ENCODE data around the gene TMEM123. TPM values are rescaled to one million over a fixed set of nuclear protein-coding genes. Genes with fewer than 3 reads are reported as not detected.

Gene TMEM123
- total RNA-seq, result 243 and 248 TPM in 2 replicates
- long read RNA-seq, transcript TMEM123-202 (5 exons, 3,579 nt), result major isoform, 210 of 256 reads
- long read RNA-seq, partial matches to known transcripts, result 14 of 256 reads
- long read RNA-seq, other reads (novel, unspliced or antisense), result 32 of 256 reads

DNA sequence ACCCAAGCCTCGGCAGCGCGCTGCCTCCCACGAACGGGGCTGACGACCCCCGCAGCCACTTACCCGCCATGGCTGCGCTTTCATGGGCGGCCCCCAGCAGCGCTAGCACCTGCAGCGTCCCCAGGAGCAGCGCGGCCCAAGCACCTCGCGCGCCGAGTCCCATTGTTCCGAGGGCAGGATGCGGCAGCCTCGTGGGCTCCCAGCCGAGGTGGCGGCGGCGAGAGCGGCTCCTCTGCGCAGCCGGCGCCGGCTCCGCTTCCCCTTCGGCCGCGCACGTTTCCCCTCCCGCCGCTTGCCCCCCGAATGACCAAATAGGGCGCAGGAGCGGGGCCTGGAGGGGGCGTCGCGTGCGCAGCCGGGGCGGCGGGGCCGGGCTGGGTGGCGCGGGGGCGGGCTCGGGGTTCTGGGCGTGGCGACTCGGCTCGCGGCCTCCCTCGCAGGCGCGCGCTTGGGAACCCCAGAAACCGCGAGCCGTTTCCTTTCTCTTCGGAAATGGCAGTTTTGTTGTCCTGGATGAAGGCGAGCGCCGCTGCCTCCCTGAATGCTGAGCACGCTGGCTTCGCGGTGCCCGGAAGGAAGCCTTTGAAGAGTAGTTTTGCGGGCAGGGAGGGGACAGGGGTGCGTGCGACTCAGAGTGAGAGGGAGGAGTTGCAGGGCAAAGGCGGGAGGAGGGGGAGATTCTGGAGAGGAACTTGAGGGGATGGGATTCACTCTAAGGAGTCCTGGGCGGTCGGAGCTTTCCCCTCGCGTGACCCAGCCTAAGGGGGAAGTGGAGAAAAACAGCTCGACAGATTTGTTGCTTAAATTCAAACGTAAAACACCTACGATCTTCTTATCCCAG lies at the start of gene TMEM123:
Gene TMEM123, minus strand, starts transcription at position 305 of the 841 bp plus-strand sequence. Its CDS starts 142 bp downstream, at position 163.
- Mint-ChIP-seq H3K27ac (peak within 1 kb of the TSS; percentile 100), H3K9me3 (ENCODE audit: low read depth) (no peaks in the 10 kb centered on the region), H3K36me3 (ENCODE audit: insufficient read depth) (peaks cover 1% of the 10 kb centered on the region), H3K4me1 (ENCODE audit: low read depth) (peaks cover 48% of the 10 kb centered on the region), H3K27me3 (peaks cover 6% of the 10 kb centered on the region), H3K4me3 (ENCODE audit: low read depth) (peak within 1 kb of the TSS; percentile 99)
- TF ChIP-seq, protein P1, sequence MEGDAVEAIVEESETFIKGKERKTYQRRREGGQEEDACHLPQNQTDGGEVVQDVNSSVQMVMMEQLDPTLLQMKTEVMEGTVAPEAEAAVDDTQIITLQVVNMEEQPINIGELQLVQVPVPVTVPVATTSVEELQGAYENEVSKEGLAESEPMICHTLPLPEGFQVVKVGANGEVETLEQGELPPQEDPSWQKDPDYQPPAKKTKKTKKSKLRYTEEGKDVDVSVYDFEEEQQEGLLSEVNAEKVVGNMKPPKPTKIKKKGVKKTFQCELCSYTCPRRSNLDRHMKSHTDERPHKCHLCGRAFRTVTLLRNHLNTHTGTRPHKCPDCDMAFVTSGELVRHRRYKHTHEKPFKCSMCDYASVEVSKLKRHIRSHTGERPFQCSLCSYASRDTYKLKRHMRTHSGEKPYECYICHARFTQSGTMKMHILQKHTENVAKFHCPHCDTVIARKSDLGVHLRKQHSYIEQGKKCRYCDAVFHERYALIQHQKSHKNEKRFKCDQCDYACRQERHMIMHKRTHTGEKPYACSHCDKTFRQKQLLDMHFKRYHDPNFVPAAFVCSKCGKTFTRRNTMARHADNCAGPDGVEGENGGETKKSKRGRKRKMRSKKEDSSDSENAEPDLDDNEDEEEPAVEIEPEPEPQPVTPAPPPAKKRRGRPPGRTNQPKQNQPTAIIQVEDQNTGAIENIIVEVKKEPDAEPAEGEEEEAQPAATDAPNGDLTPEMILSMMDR (IDR thresholded peaks at IDR 0.05; ENCODE audit: unreplicated experiment), result peak; percentile 22
- DNase-seq (ENCODE audit: low spot score, unreplicated experiment), result peak; percentile 68

- Mint-ChIP-seq H3K4me3 (ENCODE audit: low read depth) (no peak overlapping the region), H3K36me3 (ENCODE audit: insufficient read depth) (no peaks in the 10 kb centered on the region), H3K9me3 (ENCODE audit: low read depth) (peaks cover 3% of the 10 kb centered on the region), H3K27me3 (peaks cover 2% of the 10 kb centered on the region), H3K27ac (no peak overlapping the region), H3K4me1 (ENCODE audit: low read depth) (no peaks in the 10 kb centered on the region)
- no peak for DNase-seq (ENCODE audit: low spot score, unreplicated experiment)
- TF ChIP-seq, protein P1 (IDR thresholded peaks at IDR 0.05; ENCODE audit: unreplicated experiment), result no peak
Observed at GRCh38 chr11:102500829-102501228, 48.3 kb upstream of the TMEM123 start.

DNA sequence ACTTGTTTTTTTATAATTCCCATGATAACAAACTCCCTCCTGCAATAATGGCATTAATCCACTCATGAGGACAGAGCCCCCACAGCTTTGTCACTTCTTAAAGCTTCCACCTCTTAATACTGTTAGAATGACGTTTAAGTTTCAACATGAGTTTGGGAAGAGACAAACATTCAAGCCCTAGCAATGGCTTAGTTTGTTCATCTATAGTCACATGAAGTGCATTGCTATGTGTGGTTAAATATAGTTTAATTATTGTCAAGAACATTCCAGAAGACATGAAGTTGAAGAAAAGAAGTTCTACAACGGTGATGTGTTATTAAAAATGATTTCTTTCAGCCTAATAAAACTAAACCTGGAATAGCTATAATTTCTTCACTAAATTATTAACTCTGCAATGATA lies 47.4 kb upstream of the TMEM123 start:
- peaks cover 5% of the 10 kb centered on the region for H3K4me1 Mint-ChIP-seq (ENCODE audit: low read depth)
- H3K36me3 Mint-ChIP-seq (ENCODE audit: insufficient read depth), result no peaks in the 10 kb centered on the region
- peaks cover 6% of the 10 kb centered on the region for H3K27me3 Mint-ChIP-seq
- no peak for DNase-seq (ENCODE audit: low spot score, unreplicated experiment)
- H3K4me3 Mint-ChIP-seq (ENCODE audit: low read depth), result no peak overlapping the region
- no peak overlapping the region for H3K27ac Mint-ChIP-seq
- H3K9me3 Mint-ChIP-seq (ENCODE audit: low read depth), result no peaks in the 10 kb centered on the region
- TF ChIP-seq, protein P1 (IDR thresholded peaks at IDR 0.05; ENCODE audit: unreplicated experiment), result no peak

- TF ChIP-seq, protein P1 (IDR thresholded peaks at IDR 0.05; ENCODE audit: unreplicated experiment), result no peak
- Mint-ChIP-seq H3K36me3 (ENCODE audit: insufficient read depth) (no peaks in the 10 kb centered on the region), H3K27ac (no peak overlapping the region), H3K27me3 (peaks cover 6% of the 10 kb centered on the region), H3K4me3 (ENCODE audit: low read depth) (no peak overlapping the region), H3K4me1 (ENCODE audit: low read depth) (peaks cover 7% of the 10 kb centered on the region), H3K9me3 (ENCODE audit: low read depth) (no peaks in the 10 kb centered on the region)
- no peak for DNase-seq (ENCODE audit: low spot score, unreplicated experiment)
Observed at GRCh38 chr11:102499151-102499550, 46.6 kb upstream of the TMEM123 start.

DNA sequence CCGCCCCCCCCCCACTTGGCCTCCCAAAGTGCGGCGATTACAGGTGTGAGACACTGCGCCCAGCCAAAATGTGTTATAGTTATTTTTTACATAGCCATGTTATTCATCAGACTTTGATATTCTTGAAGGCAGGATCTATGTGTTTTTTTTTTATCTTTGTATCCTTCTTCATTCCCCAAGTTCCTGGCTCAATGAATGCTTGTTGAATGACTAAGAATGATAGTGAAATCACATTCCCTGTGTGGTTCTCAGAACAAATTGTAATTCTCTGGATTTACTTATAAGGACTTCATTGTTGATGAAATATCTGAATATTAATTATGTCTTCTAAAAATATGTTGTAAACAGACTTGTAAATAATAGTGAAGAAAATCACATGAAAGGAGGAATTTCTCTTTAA lies 44.5 kb upstream of the TMEM123 start:
- no peaks in the 10 kb centered on the region for H3K36me3 Mint-ChIP-seq (ENCODE audit: insufficient read depth)
- no peak overlapping the region for H3K4me3 Mint-ChIP-seq (ENCODE audit: low read depth)

More for the DNA sequence above, 44.5 kb upstream of the TMEM123 start:
- Mint-ChIP-seq H3K4me1 (ENCODE audit: low read depth) (peaks cover 9% of the 10 kb centered on the region), H3K27me3 (peaks cover 6% of the 10 kb centered on the region), H3K9me3 (ENCODE audit: low read depth) (no peaks in the 10 kb centered on the region), H3K27ac (no peak overlapping the region)
- TF ChIP-seq, protein P1 (IDR thresholded peaks at IDR 0.05; ENCODE audit: unreplicated experiment), result no peak
- no peak for DNase-seq (ENCODE audit: low spot score, unreplicated experiment)
